ENCODE results near the gene EFCAB12.

The EFCAB12 gene

DNA sequence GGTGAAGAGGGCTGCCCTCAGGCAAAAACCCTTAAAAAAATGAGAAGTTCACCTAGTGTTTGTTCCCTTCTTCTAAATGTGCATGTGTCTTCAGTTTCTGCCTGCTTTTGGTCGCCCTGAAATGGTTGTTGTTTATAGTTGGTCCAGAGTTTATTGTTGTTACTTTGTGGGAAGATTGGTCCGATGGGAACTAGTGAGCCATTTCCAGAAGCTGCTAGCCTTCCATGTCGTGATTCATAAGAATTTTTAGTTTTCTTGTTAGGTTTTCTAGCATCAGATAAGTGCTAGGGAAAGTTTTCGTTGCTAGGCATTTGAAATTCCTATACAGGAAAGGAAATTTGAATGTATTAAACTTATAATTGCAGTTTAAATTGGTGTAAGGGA is 45.3 kb upstream of the EFCAB12 start:
- Histone ChIP-seq H4K91ac (ENCODE audit: low read depth, low read length, poor library complexity) (no peak overlapping the region), H3K18ac (ENCODE audit: low read length) (no peak overlapping the region), H2BK5ac (ENCODE audit: low read length) (no peak overlapping the region), H3K27ac (replicated peaks; ENCODE audit: low read length) (no peak overlapping the region), H2BK120ac (ENCODE audit: low read depth, low read length) (no peak overlapping the region), H2AK5ac (ENCODE audit: low read depth, low read length) (no peak overlapping the region), H3K23ac (ENCODE audit: low read depth, low read length, poor library complexity) (no peak overlapping the region), H3K4me3 (ENCODE audit: low read length in 2 of 2) (no peak overlapping the region), H3K4me1 (ENCODE audit: control insufficient read depth in 2 of 2, insufficient read depth in 1 of 2, low read depth in 1 of 2, low read length in 2 of 2) (peaks cover 0 to 5% of the 10 kb centered on the region in 2 donors), H3K4ac (ENCODE audit: low read length) (no peak overlapping the region), H3K4me2 (ENCODE audit: insufficient read depth, low read length, poor library complexity, severe bottlenecking) (no peak overlapping the region), H3K9me3 (replicated peaks in 1 of 2; ENCODE audit: control insufficient read depth in 2 of 2, insufficient read depth in 1 of 2, low read depth in 1 of 2, low read length in 2 of 2) (no peaks in the 10 kb centered on the region), H2AFZ (ENCODE audit: low read length) (no peak overlapping the region), H3K9ac (ENCODE audit: low read depth, low read length, poor library complexity) (no peak overlapping the region), H3K14ac (ENCODE audit: low read length) (no peak overlapping the region), H2BK12ac (ENCODE audit: low read length) (no peak overlapping the region), H4K8ac (ENCODE audit: low read depth, low read length) (no peak overlapping the region), H3K36me3 (replicated peaks in 1 of 2; ENCODE audit: control insufficient read depth in 2 of 2, insufficient read depth in 2 of 2, low read length in 2 of 2) (peaks cover 19 to 78% of the 10 kb centered on the region in 2 donors), H2BK15ac (ENCODE audit: low read length) (no peak overlapping the region), H3K79me1 (ENCODE audit: low read depth, low read length) (peaks cover 1% of the 10 kb centered on the region), H3K27me3 (ENCODE audit: control insufficient read depth in 3 of 3, insufficient read depth in 3 of 3, low read depth in 1 of 3, low read length in 3 of 3) (no peaks in the 10 kb centered on the region)
- DNase-seq (ENCODE audit: low spot score): no peak
- WGBS, 2 donors (ENCODE audit: extremely low coverage in 2 of 2, insufficient read length in 2 of 2, insufficient replicate concordance in 1 of 2): no CpG with 5 or more reads among the region's 4 CpGs

DNA sequence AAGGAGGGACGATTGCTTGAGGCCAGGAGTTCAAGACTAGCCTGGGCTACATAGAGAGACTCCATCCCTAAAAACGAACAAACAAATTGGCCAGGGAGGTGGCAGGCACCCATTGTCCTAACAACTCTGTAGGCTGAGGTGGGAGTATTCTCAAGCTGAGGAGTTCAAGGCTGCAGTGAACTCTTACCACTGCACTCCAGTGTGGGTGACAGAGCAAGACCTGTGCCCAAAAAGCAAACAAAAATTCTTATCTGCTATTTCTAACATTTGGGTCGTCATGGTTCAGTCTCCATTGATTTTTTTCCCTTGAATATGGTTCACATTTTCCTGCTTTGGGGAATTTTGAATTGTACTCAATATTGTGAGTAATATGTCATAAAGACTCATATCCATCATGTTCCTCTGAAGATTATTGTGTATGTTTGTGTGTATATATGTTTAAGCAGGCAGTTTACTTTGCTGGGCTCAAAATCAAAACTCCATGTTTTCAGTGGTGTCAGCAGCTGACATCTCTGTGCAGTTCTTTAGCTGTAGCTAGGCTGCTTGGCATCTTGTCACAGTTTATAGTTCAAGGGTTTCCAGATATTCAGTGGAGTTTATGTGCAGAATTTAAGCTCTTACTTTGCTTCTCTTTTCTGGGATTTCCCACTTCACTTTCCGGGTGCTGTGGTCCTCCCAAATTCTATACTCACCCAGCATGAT is 44.8 kb upstream of the EFCAB12 start:
- H3K27ac ChIP-seq (replicated peaks; ENCODE audit: low read length): no peak overlapping the region
- H3K18ac ChIP-seq (ENCODE audit: low read length): no peak overlapping the region
- H3K36me3 ChIP-seq (replicated peaks in 1 of 2; ENCODE audit: control insufficient read depth in 2 of 2, insufficient read depth in 2 of 2, low read length in 2 of 2): peaks cover 19 to 73% of the 10 kb centered on the region in 2 donors
- no peaks in the 10 kb centered on the region for H3K27me3 ChIP-seq (ENCODE audit: control insufficient read depth in 3 of 3, insufficient read depth in 3 of 3, low read depth in 1 of 3, low read length in 3 of 3)
- no peaks in the 10 kb centered on the region for H3K9me3 ChIP-seq (replicated peaks in 1 of 2; ENCODE audit: control insufficient read depth in 2 of 2, insufficient read depth in 1 of 2, low read depth in 1 of 2, low read length in 2 of 2)
- no peak overlapping the region for H3K4me3 ChIP-seq (ENCODE audit: low read length in 2 of 2)
- H2BK5ac ChIP-seq (ENCODE audit: low read length): no peak overlapping the region
- H2BK12ac ChIP-seq (ENCODE audit: low read length): no peak overlapping the region
- no peak overlapping the region for H3K4me2 ChIP-seq (ENCODE audit: insufficient read depth, low read length, poor library complexity, severe bottlenecking)
- H3K79me1 ChIP-seq (ENCODE audit: low read depth, low read length): peaks cover 1% of the 10 kb centered on the region
- H2AK5ac ChIP-seq (ENCODE audit: low read depth, low read length): no peak overlapping the region
- H2BK120ac ChIP-seq (ENCODE audit: low read depth, low read length): no peak overlapping the region
- no CpG with 5 or more reads among the region's 4 CpGs for WGBS, 2 donors (ENCODE audit: extremely low coverage in 2 of 2, insufficient read length in 2 of 2, insufficient replicate concordance in 1 of 2)
- no peak overlapping the region for H2BK15ac ChIP-seq (ENCODE audit: low read length)
- H4K8ac ChIP-seq (ENCODE audit: low read depth, low read length): no peak overlapping the region
- no peak overlapping the region for H4K91ac ChIP-seq (ENCODE audit: low read depth, low read length, poor library complexity)
- H3K14ac ChIP-seq (ENCODE audit: low read length): no peak overlapping the region
- peaks cover 0 to 5% of the 10 kb centered on the region in 2 donors for H3K4me1 ChIP-seq (ENCODE audit: control insufficient read depth in 2 of 2, insufficient read depth in 1 of 2, low read depth in 1 of 2, low read length in 2 of 2)
- no peak overlapping the region for H3K23ac ChIP-seq (ENCODE audit: low read depth, low read length, poor library complexity)
- H3K4ac ChIP-seq (ENCODE audit: low read length): no peak overlapping the region
- DNase-seq (ENCODE audit: low spot score): no peak
- H3K9ac ChIP-seq (ENCODE audit: low read depth, low read length, poor library complexity): no peak overlapping the region
- no peak overlapping the region for H2AFZ ChIP-seq (ENCODE audit: low read length)

DNA sequence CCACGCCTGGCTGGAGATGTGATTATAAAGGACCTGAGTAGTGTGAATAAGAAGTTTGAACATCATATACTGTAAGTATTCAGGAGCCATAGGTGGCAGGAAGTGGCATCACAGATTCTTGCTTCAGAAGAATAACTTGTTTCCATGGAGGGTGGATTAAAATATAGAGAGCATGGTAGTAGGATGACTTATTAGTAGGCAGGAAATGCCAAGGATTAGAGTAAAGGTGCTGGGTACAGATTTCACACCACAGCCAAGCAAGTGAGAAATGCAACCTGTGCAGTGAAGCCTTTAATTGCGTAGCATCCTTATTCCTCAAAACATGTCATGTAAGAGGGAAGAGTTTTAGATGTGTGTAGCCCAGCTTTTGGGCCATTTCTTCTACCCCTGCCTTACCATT is 42.4 kb upstream of the EFCAB12 start:
- H2AFZ ChIP-seq (ENCODE audit: low read length): no peak overlapping the region
- WGBS, 2 donors (ENCODE audit: extremely low coverage in 2 of 2, insufficient read length in 2 of 2, insufficient replicate concordance in 1 of 2): no CpG with 5 or more reads among the region's 2 CpGs
- no peaks in the 10 kb centered on the region for H3K9me3 ChIP-seq (replicated peaks in 1 of 2; ENCODE audit: control insufficient read depth in 2 of 2, insufficient read depth in 1 of 2, low read depth in 1 of 2, low read length in 2 of 2)
- H3K4me3 ChIP-seq (ENCODE audit: low read length in 2 of 2): no peak overlapping the region
- peaks cover 7 to 64% of the 10 kb centered on the region in 2 donors for H3K36me3 ChIP-seq (replicated peaks in 1 of 2; ENCODE audit: control insufficient read depth in 2 of 2, insufficient read depth in 2 of 2, low read length in 2 of 2)
- peaks cover 5% of the 10 kb centered on the region in 2 donors for H3K4me1 ChIP-seq (ENCODE audit: control insufficient read depth in 2 of 2, insufficient read depth in 1 of 2, low read depth in 1 of 2, low read length in 2 of 2)
- no peak overlapping the region for H2BK12ac ChIP-seq (ENCODE audit: low read length)
- H3K79me1 ChIP-seq (ENCODE audit: low read depth, low read length): no peaks in the 10 kb centered on the region
- no peak overlapping the region for H3K27ac ChIP-seq (replicated peaks; ENCODE audit: low read length)
- no peak for DNase-seq (ENCODE audit: low spot score)
- H4K91ac ChIP-seq (ENCODE audit: low read depth, low read length, poor library complexity): no peak overlapping the region
- H3K4me2 ChIP-seq (ENCODE audit: insufficient read depth, low read length, poor library complexity, severe bottlenecking): no peak overlapping the region
- no peaks in the 10 kb centered on the region for H3K27me3 ChIP-seq (ENCODE audit: control insufficient read depth in 3 of 3, insufficient read depth in 3 of 3, low read depth in 1 of 3, low read length in 3 of 3)
- H2BK15ac ChIP-seq (ENCODE audit: low read length): no peak overlapping the region
- no peak overlapping the region for H3K9ac ChIP-seq (ENCODE audit: low read depth, low read length, poor library complexity)
- H2BK5ac ChIP-seq (ENCODE audit: low read length): no peak overlapping the region
- no peak overlapping the region for H3K23ac ChIP-seq (ENCODE audit: low read depth, low read length, poor library complexity)
- no peak overlapping the region for H3K14ac ChIP-seq (ENCODE audit: low read length)
- H2AK5ac ChIP-seq (ENCODE audit: low read depth, low read length): no peak overlapping the region
- H3K18ac ChIP-seq (ENCODE audit: low read length): no peak overlapping the region
- H4K8ac ChIP-seq (ENCODE audit: low read depth, low read length): no peak overlapping the region
- H3K4ac ChIP-seq (ENCODE audit: low read length): no peak overlapping the region
- no peak overlapping the region for H2BK120ac ChIP-seq (ENCODE audit: low read depth, low read length)

DNA sequence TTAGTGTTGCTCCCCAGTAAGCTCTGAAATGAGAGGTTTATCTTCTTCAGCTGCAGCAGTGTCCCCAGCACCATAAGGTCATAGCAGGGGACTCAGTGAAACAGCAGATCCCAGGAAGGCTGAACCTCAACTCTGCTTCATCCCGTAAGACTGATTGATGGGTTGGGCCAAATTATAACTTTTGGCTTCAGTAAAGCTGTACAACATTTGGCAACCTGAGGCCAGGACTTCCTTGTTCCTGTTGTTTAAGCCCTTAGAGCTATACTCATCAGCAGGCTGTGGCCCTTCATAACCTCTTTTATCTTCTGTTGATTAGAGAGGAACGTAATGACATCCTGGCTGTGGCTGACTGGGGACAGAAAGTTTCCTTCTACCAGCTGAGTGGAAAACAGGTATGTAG is 40.6 kb upstream of the EFCAB12 start:
- no peak overlapping the region for H3K4me2 ChIP-seq (ENCODE audit: insufficient read depth, low read length, poor library complexity, severe bottlenecking)
- H2BK5ac ChIP-seq (ENCODE audit: low read length): no peak overlapping the region
- H3K9me3 ChIP-seq (replicated peaks in 1 of 2; ENCODE audit: control insufficient read depth in 2 of 2, insufficient read depth in 1 of 2, low read depth in 1 of 2, low read length in 2 of 2): no peaks in the 10 kb centered on the region
- no peak overlapping the region for H2BK120ac ChIP-seq (ENCODE audit: low read depth, low read length)
- H2BK15ac ChIP-seq (ENCODE audit: low read length): no peak overlapping the region
- no peak overlapping the region for H2AFZ ChIP-seq (ENCODE audit: low read length)
- H4K8ac ChIP-seq (ENCODE audit: low read depth, low read length): no peak overlapping the region
- DNase-seq (ENCODE audit: low spot score): no peak
- H3K36me3 ChIP-seq (replicated peaks in 1 of 2; ENCODE audit: control insufficient read depth in 2 of 2, insufficient read depth in 2 of 2, low read length in 2 of 2): peaks cover 9 to 64% of the 10 kb centered on the region in 2 donors
- H4K91ac ChIP-seq (ENCODE audit: low read depth, low read length, poor library complexity): no peak overlapping the region
- H3K79me1 ChIP-seq (ENCODE audit: low read depth, low read length): no peaks in the 10 kb centered on the region
- H3K4me3 ChIP-seq (ENCODE audit: low read length in 2 of 2): no peak overlapping the region
- H3K27ac ChIP-seq (replicated peaks; ENCODE audit: low read length): no peak overlapping the region
- H3K14ac ChIP-seq (ENCODE audit: low read length): no peak overlapping the region
- no peak overlapping the region for H2BK12ac ChIP-seq (ENCODE audit: low read length)
- no peak overlapping the region for H3K9ac ChIP-seq (ENCODE audit: low read depth, low read length, poor library complexity)
- no peak overlapping the region for H3K18ac ChIP-seq (ENCODE audit: low read length)
- WGBS, 2 donors (ENCODE audit: extremely low coverage in 2 of 2, insufficient read length in 2 of 2, insufficient replicate concordance in 1 of 2): no CpG with 5 or more reads among the region's 2 CpGs
- no peak overlapping the region for H3K4ac ChIP-seq (ENCODE audit: low read length)
- no peak overlapping the region for H2AK5ac ChIP-seq (ENCODE audit: low read depth, low read length)
- no peaks in the 10 kb centered on the region for H3K27me3 ChIP-seq (ENCODE audit: control insufficient read depth in 3 of 3, insufficient read depth in 3 of 3, low read depth in 1 of 3, low read length in 3 of 3)
- H3K23ac ChIP-seq (ENCODE audit: low read depth, low read length, poor library complexity): no peak overlapping the region
- peaks cover 5% of the 10 kb centered on the region in 2 donors for H3K4me1 ChIP-seq (ENCODE audit: control insufficient read depth in 2 of 2, insufficient read depth in 1 of 2, low read depth in 1 of 2, low read length in 2 of 2)
